Erythroblast (primary cell): ENCODE results near the gene IL31RA.
A peak's percentile ranks its signal among the peaks of the same experiment; 100 is the strongest.

Experiments
- DNase-seq, 2 experiments: peaks; one replicate each; lab custom pipeline; 2025; lab: John Stamatoyannopoulos, UW
- GATA1 ChIP-seq: IDR thresholded peaks from 2 replicates; pipeline ENCODE4 v1.6.1; 2011; ENCODE audit warnings: low read depth, mild to moderate bottlenecking, control low read depth, low read length, moderate library complexity
- POLR2A ChIP-seq: IDR thresholded peaks from 2 replicates; pipeline ENCODE4 v1.6.1; 2011; ENCODE audit warnings: mild to moderate bottlenecking, low read length

IL31RA gene

DNA sequence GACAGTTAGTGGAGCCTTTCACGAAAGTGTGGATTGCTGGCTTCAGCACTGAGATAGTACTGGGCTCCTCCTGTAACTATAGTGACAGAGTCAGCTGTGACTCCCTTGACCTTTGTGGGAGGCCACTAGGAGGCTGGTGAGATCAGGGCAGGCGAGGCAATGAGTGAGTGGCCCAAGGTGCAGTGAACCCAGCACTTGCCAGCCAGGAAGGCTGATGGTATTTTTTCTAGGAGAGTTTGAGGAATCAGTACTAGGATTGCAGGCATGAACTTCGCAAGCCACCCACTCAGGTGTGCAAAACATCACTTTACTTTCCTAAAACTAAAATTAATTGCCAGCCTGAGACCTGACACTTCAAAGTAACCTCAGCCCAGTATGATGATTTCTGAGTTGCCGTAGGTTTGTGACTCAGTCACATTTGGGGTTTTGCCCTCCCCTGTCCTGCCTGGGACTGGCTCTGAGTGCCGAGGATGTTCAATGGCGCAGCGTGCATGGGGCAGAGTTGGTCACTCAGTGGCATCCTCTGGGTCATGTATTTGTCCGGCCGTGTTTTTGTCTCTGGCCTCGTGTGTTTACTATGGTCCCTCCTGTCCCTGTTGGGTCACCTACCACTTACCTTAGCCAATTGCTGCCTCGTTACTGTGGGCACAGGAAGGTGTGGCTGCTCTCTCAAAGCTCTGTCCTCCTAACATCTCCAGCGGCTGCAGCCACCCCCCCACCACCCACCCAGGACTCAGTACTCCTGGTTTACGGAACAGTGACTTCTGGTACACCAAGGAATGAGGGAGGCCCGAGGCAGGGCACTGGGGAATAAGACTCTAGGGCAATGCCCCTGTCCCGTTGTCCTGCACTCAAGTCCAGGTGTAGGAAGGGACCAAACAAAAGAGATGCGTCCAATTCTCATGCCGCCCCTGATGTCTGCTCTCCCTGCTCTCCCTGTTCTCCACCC lies 67.2 kb downstream of the IL31RA start:
- no peak for TF ChIP-seq GATA1
- no peak for TF ChIP-seq POLR2A
- DNase-seq = no peak

- TF ChIP-seq POLR2A (no peak), GATA1 (no peak)
- DNase-seq = no peak
These were observed 68.5 kb downstream of the IL31RA start for GRCh38 chr5:55919625-55920024.

GRCh38 chr5:55920784-55921183 lies 69.6 kb downstream of the IL31RA start:
- TF ChIP-seq POLR2A = no peak
- no peak for TF ChIP-seq GATA1
- no peak for DNase-seq

DNA sequence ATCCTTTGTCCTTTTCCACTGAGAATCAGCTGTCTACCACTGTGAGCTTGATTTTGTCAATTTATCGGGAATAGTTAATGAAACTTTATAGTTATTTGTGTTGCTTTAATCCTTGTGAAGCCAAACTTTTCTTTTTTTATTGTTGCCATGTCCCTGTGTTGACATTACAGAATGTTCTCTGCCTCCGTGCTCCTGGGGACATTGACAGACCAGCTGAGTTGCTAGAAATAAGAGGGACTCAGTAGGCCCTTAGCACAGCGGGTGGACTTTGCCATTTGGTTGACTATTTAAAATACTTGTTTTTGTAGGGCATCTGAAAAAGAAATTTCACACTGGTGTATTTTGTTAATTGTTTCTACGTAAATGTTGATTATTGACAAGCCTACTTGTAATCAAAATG lies 70.5 kb downstream of the IL31RA start:
- DNase-seq = no peak
- TF ChIP-seq POLR2A (no peak), GATA1 (no peak)

DNA sequence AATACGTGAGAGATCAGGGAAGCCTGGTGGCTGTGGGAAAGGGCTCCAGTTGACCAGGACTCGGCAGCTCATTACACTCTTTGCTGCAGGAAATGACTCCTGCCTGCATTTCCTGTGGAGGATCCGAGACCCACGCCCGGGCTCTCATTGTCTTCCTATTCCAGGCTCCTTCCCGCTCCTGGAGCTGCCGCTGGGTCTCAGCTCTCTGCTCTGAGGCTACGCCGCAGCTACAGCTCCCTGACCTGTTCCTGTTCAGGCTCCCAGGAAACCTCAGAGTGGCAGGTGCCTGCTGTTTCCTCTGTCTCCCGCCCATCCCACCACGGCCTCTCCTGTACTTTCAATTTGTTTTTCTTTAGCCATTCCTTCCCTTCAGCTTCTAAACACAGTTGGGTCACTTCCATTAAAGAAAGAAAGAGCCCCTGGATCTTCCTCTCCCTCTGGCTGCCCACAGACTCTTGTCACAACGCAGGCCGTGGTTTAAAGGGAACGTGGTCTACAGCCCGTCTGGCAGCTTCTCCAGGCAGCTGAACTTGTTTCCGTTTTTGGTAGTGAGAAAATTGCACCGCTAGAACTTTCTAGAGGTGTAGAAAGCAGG lies 72.1 kb downstream of the IL31RA start:
- TF ChIP-seq POLR2A (no peak), GATA1 (no peak)
- DNase-seq = no peak

- DNase-seq = no peak
- TF ChIP-seq GATA1 (no peak), POLR2A (no peak)
These were observed 72.8 kb downstream of the IL31RA start for GRCh38 chr5:55923865-55924500.

- TF ChIP-seq POLR2A (no peak), GATA1 (no peak)
- no peak for DNase-seq
These were observed 73.6 kb downstream of the IL31RA start for GRCh38 chr5:55924744-55925143.

DNA sequence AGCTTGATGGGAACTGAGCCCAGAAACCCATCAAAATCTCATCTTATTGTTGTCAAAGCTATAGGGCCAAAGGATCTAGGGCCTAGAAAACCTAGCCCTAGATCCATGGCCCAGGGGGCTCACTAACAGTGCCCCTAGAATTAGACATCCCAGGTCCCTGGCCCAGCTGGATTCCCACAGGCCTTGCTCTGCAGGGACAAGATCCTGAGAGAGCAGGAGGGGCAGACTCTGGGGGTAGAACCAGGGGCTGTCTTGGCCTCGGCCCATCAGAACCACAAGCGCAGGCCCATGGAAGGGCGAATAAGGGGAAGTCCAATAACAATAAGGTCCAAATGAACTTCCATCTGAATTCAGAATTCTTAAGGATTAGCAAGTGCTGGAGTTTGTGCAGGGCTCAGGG lies 74.0 kb downstream of the IL31RA start:
- no peak for DNase-seq
- TF ChIP-seq POLR2A = no peak
- TF ChIP-seq GATA1 = no peak

GRCh38 chr5:55925712-55926111 lies 74.6 kb downstream of the IL31RA start:
- no peak for TF ChIP-seq GATA1
- TF ChIP-seq POLR2A = no peak
- no peak for DNase-seq

GRCh38 chr5:55926476-55926875 lies 75.3 kb downstream of the IL31RA start:
- TF ChIP-seq GATA1 (no peak), POLR2A (no peak)
- no peak for DNase-seq

GRCh38 chr5:55927861-55928655 lies 76.9 kb downstream of the IL31RA start:
- DNase-seq = peak; percentile 10 to 25
- no peak for TF ChIP-seq GATA1

DNA sequence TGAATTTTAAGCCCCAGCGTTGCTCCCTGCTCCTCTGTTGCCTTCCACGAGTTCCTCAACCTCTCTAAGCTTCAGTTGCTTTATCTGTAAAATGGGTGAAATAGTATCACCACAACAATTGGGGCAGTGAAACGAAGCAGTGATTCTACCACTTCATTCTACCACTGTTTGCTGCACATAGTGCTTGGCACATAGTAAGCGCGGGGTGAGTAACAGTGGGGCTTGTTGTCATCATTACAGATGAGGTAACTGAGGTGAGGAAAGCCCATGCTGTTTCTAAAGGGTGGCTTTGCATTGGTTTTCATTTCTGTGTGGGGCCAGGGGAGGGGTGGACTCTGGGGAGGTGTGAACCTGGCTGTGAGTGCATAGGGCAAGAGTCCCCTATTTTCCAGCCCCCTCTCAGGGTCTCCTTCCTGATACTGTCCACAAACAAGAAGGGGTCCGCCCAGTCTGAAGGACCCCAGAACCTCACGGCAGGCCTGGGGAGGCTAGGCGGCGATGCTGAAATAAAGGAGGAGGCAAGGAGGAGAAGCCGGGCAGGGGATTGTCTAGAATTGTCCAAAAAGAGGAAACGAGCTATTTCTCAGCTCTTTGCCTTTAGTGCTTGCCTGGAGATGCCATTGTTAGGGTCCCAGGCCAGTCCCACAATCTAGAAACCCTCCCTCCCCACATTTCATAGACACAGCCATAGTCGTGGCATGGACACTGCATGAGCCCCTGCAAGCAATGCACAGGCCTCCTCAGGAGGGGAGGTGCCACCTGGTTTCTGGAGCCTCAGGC lies 78.1 kb downstream of the IL31RA start:
- no peak for DNase-seq
- TF ChIP-seq GATA1 (no peak), POLR2A (no peak)

- DNase-seq = no peak
- TF ChIP-seq POLR2A (no peak), GATA1 (no peak)
These were observed 81.5 kb downstream of the IL31RA start for GRCh38 chr5:55932700-55933099.
